GM23338 (cell line): ENCODE data around the gene DROSHA. TPM values are rescaled to one million over a fixed set of nuclear protein-coding genes. Genes with fewer than 3 reads are reported as not detected.

ENCODE experiments used
- ATAC-seq: fragments of 200-7000 bp; cut with Tn5 transposase; 3 replicates; pipeline ENCODE4 v1.9.1; 2020
- DNase-seq: peaks from one replicate; pipeline ENCODE4 v3.0.0-alpha.2; 2015; ENCODE audit warnings: low spot score
- H2AFZ ChIP-seq: fragments of 200-600 bp; sonication (generic); 2 replicates; pipeline ENCODE4 v1.8.0; 2016; ENCODE audit warnings: antibody characterized with exemption, mild to moderate bottlenecking, moderate library complexity
- H3F3A ChIP-seq: fragments of 200-600 bp; sonication (generic); replicated peaks from 2 replicates; pipeline ENCODE4 v1.8.0; 2017; ENCODE audit warnings: antibody characterized with exemption, mixed run types, low read depth
- H3K27ac ChIP-seq: fragments of 200-600 bp; sonication (generic); 2 replicates; pipeline ENCODE4 v1.6.1; 2016; ENCODE audit warnings: low read depth
- H3K27me3 ChIP-seq: fragments of 200-600 bp; sonication (generic); 2 replicates; pipeline ENCODE4 v1.8.0; 2016; ENCODE audit warnings: mild to moderate bottlenecking, mixed run types, moderate library complexity; ENCODE audit not compliant: insufficient read depth
- H3K36me3 ChIP-seq: fragments of 200-600 bp; sonication (generic); 2 replicates; pipeline ENCODE4 v1.8.0; 2016; ENCODE audit warnings: mild to moderate bottlenecking; ENCODE audit not compliant: insufficient read depth
- H3K4me1 ChIP-seq: fragments of 200-600 bp; sonication (generic); 2 replicates; pipeline ENCODE4 v1.8.0; 2016; ENCODE audit warnings: mild to moderate bottlenecking, moderate library complexity; ENCODE audit not compliant: insufficient read depth
- H3K4me2 ChIP-seq: fragments of 200-600 bp; sonication (generic); 2 replicates; pipeline ENCODE4 v1.7.1; 2017; ENCODE audit warnings: mixed run types
- H3K4me3 ChIP-seq: fragments of 200-600 bp; sonication (generic); 2 replicates; pipeline ENCODE4 v1.6.1; 2016; ENCODE audit warnings: mixed run types
- H3K79me2 ChIP-seq: fragments of 200-600 bp; sonication (generic); replicated peaks from 2 replicates; pipeline ENCODE4 v1.8.0; 2017; ENCODE audit warnings: mild to moderate bottlenecking; ENCODE audit not compliant: insufficient read depth
- H3K9me2 ChIP-seq: fragments of 200-600 bp; sonication (generic); 2 replicates; pipeline ENCODE4 v1.8.0; 2017; ENCODE audit not compliant: insufficient read depth
- H4K20me1 ChIP-seq: fragments of 200-600 bp; sonication (generic); replicated peaks from 2 replicates; pipeline ENCODE4 v1.8.0; 2017; ENCODE audit warnings: mild to moderate bottlenecking; ENCODE audit not compliant: insufficient read depth
- H3K27ac Mint-ChIP-seq: 2 replicates; pipeline ENCODE4 v1.8.0; 2020; ENCODE audit warnings: inconsistent platforms, mild to moderate bottlenecking, moderate library complexity, mixed read lengths
- H3K27me3 Mint-ChIP-seq: 3 replicates; pipeline ENCODE4 v1.8.0; 2022; ENCODE audit warnings: low read depth, mild to moderate bottlenecking, moderate library complexity, mixed read lengths, inconsistent platforms; ENCODE audit not compliant: insufficient read depth, poor library complexity
- H3K36me3 Mint-ChIP-seq: 3 replicates; pipeline ENCODE4 v1.8.0; 2021; ENCODE audit warnings: low read depth, mild to moderate bottlenecking, inconsistent platforms, moderate library complexity, mixed read lengths
- H3K4me1 Mint-ChIP-seq: 3 replicates; pipeline ENCODE4 v1.8.0; 2020; ENCODE audit warnings: mild to moderate bottlenecking, inconsistent platforms, mixed read lengths
- H3K4me3 Mint-ChIP-seq: 3 replicates; pipeline ENCODE4 v1.8.0; 2021; ENCODE audit warnings: moderate library complexity, mild to moderate bottlenecking, inconsistent platforms, mixed read lengths
- H3K9me3 Mint-ChIP-seq: 3 replicates; pipeline ENCODE4 v1.8.0; 2020; ENCODE audit warnings: moderate library complexity, mild to moderate bottlenecking, inconsistent platforms, mixed read lengths
- CREB1 ChIP-seq: fragments of 250-450 bp; sonication (Bioruptor Pico); IDR thresholded peaks from 2 replicates; pipeline ENCODE4 v1.5.0; 2020; ENCODE audit warnings: low read depth, mild to moderate bottlenecking, moderate library complexity
- CTCF ChIP-seq, 2 experiments: fragments of 200-600 bp in 1 of 2; sonication (generic) in 1 of 2; conservative IDR thresholded peaks; 2 replicates each; pipeline versions ENCODE4 v1.5.1 to v1.6.1; 2016 to 2017; ENCODE audit warnings: antibody characterized with exemption in 2 of 2, low read depth in 2 of 2, mild to moderate bottlenecking in 2 of 2, moderate library complexity in 1 of 2
- ETS1 ChIP-seq: IDR thresholded peaks from 2 replicates; pipeline ENCODE4 v1.6.1; 2016; ENCODE audit warnings: antibody characterized with exemption
- EZH2 ChIP-seq: fragments of 200-600 bp; sonication (generic); IDR thresholded peaks from one replicate; pipeline ENCODE4 v1.8.0; 2017; ENCODE audit warnings: antibody characterized with exemption, mild to moderate bottlenecking, low read depth; ENCODE audit not compliant: unreplicated experiment
- EZH2phosphoT487 ChIP-seq: fragments of 200-600 bp; sonication (generic); IDR thresholded peaks from one replicate; pipeline ENCODE4 v1.8.1; 2018; ENCODE audit warnings: antibody characterized with exemption; ENCODE audit not compliant: unreplicated experiment
- JUNB ChIP-seq: IDR thresholded peaks from one replicate; pipeline ENCODE4 v1.6.1; 2016; ENCODE audit warnings: antibody characterized with exemption; ENCODE audit not compliant: unreplicated experiment
- NANOG ChIP-seq: IDR thresholded peaks from 2 replicates; pipeline ENCODE4 v1.6.1; 2016; ENCODE audit warnings: antibody characterized with exemption, borderline replicate concordance
- POLR2AphosphoS5 ChIP-seq: IDR thresholded peaks from 2 replicates; pipeline ENCODE4 v1.6.1; 2016; ENCODE audit warnings: antibody characterized with exemption, low read depth
- REST ChIP-seq: IDR thresholded peaks from one replicate; pipeline ENCODE4 v1.6.1; 2018; ENCODE audit warnings: antibody characterized with exemption; ENCODE audit not compliant: unreplicated experiment
- STAT1 ChIP-seq: IDR thresholded peaks from one replicate; pipeline ENCODE4 v1.6.1; 2016; ENCODE audit warnings: antibody characterized with exemption; ENCODE audit not compliant: unreplicated experiment
- ZNF114 ChIP-seq: fragments of 250-450 bp; sonication (Bioruptor Pico); IDR thresholded peaks from 2 replicates; pipeline ENCODE4 v1.5.0; 2020; ENCODE audit warnings: mild to moderate bottlenecking, moderate library complexity
- ZNF331 ChIP-seq: fragments of 250-450 bp; sonication (Bioruptor Pico); IDR thresholded peaks from 2 replicates; pipeline ENCODE4 v1.5.0; 2020; ENCODE audit warnings: low read depth, mild to moderate bottlenecking, moderate library complexity
- ZNF462 ChIP-seq: fragments of 250-450 bp; sonication (Bioruptor Pico); IDR thresholded peaks from 2 replicates; pipeline ENCODE4 v1.5.0; 2020; ENCODE audit warnings: mild to moderate bottlenecking, moderate library complexity
- long read RNA-seq: library from polyadenylated mRNA; unstranded; transcript quantifications from one replicate; pipeline ENCODE4 v2.0.0, GENCODE V29; 2020; ENCODE audit not compliant: unreplicated experiment
- polyA plus RNA-seq: library from polyadenylated mRNA; unstranded; fragments of >200 nt; fragmentation: Nextera tagmentation; extraction: Ambion mirVana; gene quantifications from 2 replicates; pipeline ENCODE4 v1.2.1, GENCODE V29; 2016
- total RNA-seq: library from RNA; depleted of rRNA; stranded (reverse); fragments of >200 nt; shearing (Covaris generic); gene quantifications from 2 replicates; pipeline ENCODE4 v1.2.3, GENCODE V29; 2014; rRNA removed

The DROSHA gene
- total RNA-seq = 70.6 and 82.3 TPM in 2 replicates
- 87.4 and 87.8 TPM in 2 replicates for polyA plus RNA-seq
- long read RNA-seq, partial matches to known transcripts = 6 of 8 reads
- long read RNA-seq, other reads (novel, unspliced or antisense) = 2 of 8 reads

- Mint-ChIP-seq H3K4me1 (peaks cover 19% of the 10 kb centered on the region), H3K4me3 (peak within 1 kb of the TSS; percentile 100)
- H3K36me3 ChIP-seq = peaks cover 31% of the 10 kb centered on the region
These were observed at the start of gene DROSHA, which contains the start of gene C5orf22 for GRCh38 chr5:31531888-31532547. TSS of gene DROSHA (minus strand) at chr5:31532093. CDS start at chr5:31529059, 3,034 bp downstream. TSS of gene C5orf22 (plus strand) at chr5:31532301. CDS start at chr5:31532393, 92 bp downstream.

More at GRCh38 chr5:31531888-31532547, at the start of gene DROSHA, which contains the start of gene C5orf22:
- Mint-ChIP-seq H3K36me3 (peaks cover 60% of the 10 kb centered on the region), H3K27me3 (peaks cover 11% of the 10 kb centered on the region), H3K27ac (peak within 1 kb of the TSS; percentile 98), H3K9me3 (no peaks in the 10 kb centered on the region)
- H3F3A ChIP-seq = 0 out of 2 replicates have a peak, but pooled peaks cover 3% of the 10 kb centered on the region
- H3K79me2 ChIP-seq = peaks cover 55% of the 10 kb centered on the region
- peak within 1 kb of the TSS; percentile 94 for H3K27ac ChIP-seq
- TF ChIP-seq EZH2phosphoT487 (no peak), ZNF331 (CRISPR knock-in tag) (no peak), ZNF462 (CRISPR knock-in tag) (no peak), POLR2AphosphoS5 (peak; percentile 66), REST (no peak), EZH2 (no peak), ETS1 (peak; percentile 83), ZNF114 (CRISPR knock-in tag) (no peak), STAT1 (no peak), JUNB (no peak), CTCF (conservative IDR thresholded peaks at IDR 0.05; ENCODE audit: low read depth in 2 of 2) (0 out of 4 replicates have a peak, but pooled peaks of 1 of the 2 experiments have one; percentile 28), NANOG (no peak), CREB1 (peak; percentile 74)
- H3K9me2 ChIP-seq = no peaks in the 10 kb centered on the region
- ATAC-seq = peak; percentile 95
- H3K4me2 ChIP-seq = peak within 1 kb of the TSS; percentile 98
- H3K4me3 ChIP-seq = peak within 1 kb of the TSS; percentile 78
- H3K4me1 ChIP-seq = peaks cover 12% of the 10 kb centered on the region; the same call in 1 of the 2 replicates
- H4K20me1 ChIP-seq = no peaks in the 10 kb centered on the region; the same call in none of the 2 replicates
- peak; percentile 99 for DNase-seq
- peak within 1 kb of the TSS; percentile 87 for H2AFZ ChIP-seq
- no peaks in the 10 kb centered on the region for H3K27me3 ChIP-seq
